GM19351 (cell line): ENCODE results near the gene C8A.

Source experiments
- ATAC-seq: cut with Tn5 transposase; IDR thresholded peaks from one replicate; pipeline ENCODE4 v1.9.1; 2021; ENCODE audit warnings: mild to moderate bottlenecking, moderate library complexity; ENCODE audit not compliant: unreplicated experiment

Gene C8A

GRCh38 chr1:56922507-56922906 lies 67.9 kb downstream of the C8A start:
- ATAC-seq: no peak

- ATAC-seq: no peak
These were observed 68.6 kb downstream of the C8A start for GRCh38 chr1:56923201-56923600.

DNA sequence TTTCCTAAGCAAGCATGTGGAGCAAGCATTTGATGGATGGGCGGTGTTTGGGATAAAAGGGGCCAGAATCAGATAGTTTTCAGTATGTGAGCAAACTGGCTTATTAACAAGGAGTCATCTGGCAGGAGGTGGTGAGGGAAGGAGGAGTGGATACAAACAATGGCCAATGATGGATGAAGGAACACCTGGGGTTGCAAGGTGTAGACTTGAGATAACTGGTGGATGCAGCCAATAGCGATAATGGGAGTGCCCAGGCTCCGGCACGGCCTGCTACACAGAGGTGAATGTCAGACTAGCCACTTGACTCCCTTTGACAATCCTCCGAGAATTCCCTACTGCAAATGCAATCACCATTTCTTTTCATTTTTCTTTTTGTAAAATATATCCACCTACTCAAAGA lies 69.5 kb downstream of the C8A start:
- no peak for ATAC-seq

DNA sequence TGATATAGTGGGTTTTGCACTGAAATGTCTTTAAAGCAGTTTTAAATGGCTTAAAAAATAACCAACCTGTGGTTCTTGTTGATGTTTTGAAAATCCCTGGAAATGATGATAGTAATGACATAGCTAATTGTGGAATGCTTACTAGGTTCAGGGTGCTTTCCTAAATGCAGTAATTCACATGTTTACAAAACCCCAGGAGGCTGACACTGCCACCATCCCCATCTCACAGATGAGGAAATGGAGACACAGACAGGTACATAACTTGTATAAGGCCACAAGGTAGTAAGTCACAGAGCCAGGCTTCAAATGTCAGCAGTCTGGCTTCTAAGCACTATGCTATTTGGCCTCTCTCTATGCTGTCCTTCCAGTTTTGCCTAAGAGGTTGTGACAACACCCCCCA lies 70.6 kb downstream of the C8A start:
- ATAC-seq: no peak

GRCh38 chr1:56927171-56927570 lies 72.6 kb downstream of the C8A start:
- ATAC-seq: no peak

GRCh38 chr1:56927986-56928385 lies 73.4 kb downstream of the C8A start:
- ATAC-seq: no peak

GRCh38 chr1:56929492-56929891 lies 74.9 kb downstream of the C8A start:
- ATAC-seq: no peak

- no peak for ATAC-seq
These were observed 76.6 kb downstream of the C8A start for GRCh38 chr1:56931211-56931610.

DNA sequence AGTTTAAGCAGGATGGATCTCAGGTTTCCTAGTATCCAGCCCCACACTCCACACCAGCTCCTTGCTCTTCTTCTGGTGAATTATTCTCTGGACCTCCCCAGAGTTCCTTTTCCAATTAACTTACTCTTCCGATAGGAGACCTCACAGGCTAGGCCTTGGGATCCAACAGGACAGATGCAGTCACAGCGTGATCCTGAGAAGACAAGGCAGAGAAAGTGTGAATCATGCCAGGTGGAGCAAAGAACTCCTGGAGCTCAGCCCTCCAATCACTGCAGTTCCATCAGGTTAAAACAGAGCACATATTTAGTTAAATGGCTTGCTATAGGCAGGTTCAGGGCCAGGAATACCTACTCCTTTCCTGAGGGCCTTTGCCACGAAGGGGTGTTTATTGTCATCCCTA lies 77.1 kb downstream of the C8A start:
- no peak for ATAC-seq

DNA sequence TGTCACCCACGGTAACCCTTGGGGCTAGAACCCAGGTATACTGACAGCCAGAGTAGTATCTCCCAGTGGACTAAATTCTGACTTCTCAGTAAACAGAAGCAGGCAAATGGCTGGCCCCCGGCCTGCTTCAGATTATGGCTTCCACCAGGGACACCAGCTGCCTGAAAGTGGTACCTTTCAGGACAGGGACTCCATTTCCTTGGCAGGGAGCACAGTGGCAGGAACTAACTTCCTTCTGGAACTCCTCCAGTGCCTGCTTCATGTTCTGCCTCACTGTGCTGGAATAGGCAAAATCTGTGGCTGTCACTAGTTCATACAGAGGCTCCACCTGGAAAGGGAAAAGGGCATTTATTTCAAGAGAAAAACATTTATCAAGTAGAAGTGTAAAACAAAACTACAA lies 78.6 kb downstream of the C8A start:
- ATAC-seq: no peak

DNA sequence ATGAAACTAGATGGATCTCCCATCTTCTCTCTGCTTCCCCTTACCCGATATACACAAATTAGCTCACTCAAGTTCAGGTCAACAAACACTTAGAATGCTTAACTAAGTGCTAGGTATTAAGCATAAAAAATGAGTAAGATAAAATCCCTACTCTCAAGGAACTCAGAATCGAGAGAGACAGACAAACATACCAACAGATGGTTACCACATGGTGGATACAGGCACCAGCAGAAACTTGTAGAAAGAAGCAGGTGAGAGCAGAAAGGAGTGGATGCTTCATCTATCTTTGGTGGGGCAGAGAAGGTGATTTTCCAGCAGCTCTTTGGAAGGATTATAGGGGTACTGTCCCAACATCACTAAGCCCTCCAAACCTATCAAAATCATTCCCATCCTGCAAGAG lies 79.0 kb downstream of the C8A start:
- no peak for ATAC-seq

DNA sequence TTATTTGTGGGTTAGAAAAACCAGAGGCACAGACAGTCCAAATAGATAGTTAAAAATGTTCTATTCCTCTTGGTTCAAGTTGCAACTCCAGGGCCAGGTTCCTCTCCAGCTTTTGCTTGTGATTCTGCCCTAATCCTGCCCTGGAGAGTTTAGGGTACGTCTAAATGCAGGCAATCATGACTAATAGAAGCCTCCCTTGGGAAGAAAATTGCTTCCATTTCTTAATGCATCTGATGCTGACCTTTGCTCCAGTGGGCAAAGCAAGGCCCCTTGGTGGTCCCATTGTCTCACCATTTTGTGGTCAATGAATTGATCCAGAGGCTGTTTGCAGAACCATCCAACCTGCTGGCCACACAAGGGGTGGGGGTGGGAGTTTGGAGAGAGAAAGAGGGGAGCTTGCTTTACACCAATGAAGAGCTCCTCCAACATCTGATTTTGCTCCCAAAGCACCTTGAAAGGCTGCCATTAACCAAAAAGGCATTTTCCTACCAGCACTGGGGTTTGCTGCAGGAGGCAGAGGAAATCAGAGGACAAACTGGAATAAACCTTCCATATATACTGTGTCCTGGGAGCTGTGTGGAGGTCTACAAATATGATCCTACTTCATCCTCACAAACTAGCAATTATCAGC lies 79.9 kb downstream of the C8A start:
- no peak for ATAC-seq

- no peak for ATAC-seq
These were observed 84.0 kb downstream of the C8A start for GRCh38 chr1:56938646-56939045.

DNA sequence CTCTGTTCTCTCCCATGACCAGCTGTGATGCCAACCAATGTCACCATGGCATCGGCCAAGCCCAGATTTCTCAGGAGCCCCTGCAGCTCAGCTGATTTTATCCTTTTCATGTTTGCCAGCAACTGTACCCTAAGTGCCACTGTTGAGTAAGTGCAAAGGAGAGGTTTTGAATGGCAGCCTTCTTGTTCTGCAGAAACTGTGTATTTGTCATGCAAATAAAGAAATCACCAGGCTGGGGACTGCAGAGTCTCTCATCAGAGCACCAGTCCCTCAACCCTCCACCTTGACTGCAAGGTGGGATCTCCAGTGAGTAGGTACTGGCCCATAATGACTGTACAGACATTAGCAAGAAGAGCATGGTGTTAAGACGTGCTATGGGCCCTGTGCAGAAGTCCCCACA lies 84.6 kb downstream of the C8A start:
- ATAC-seq: no peak

DNA sequence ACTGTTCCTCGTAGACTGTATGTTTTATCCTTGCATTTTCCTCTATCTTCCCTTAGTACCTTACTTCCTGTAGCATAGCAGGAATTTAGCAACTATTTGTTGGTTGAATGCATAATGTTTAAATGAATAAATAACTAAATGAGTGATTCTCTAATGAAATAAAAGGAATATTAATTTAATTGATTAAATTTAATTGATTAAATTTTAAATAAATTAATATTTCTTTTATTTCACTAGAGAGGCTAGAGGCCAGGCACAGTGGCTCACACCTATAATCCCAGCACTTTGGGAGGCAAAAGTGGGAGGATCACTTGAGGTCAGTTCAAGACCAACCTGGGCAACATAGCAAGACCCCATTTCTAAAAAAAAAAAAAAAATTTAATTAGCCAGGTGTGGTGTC lies 85.4 kb downstream of the C8A start:
- no peak for ATAC-seq

DNA sequence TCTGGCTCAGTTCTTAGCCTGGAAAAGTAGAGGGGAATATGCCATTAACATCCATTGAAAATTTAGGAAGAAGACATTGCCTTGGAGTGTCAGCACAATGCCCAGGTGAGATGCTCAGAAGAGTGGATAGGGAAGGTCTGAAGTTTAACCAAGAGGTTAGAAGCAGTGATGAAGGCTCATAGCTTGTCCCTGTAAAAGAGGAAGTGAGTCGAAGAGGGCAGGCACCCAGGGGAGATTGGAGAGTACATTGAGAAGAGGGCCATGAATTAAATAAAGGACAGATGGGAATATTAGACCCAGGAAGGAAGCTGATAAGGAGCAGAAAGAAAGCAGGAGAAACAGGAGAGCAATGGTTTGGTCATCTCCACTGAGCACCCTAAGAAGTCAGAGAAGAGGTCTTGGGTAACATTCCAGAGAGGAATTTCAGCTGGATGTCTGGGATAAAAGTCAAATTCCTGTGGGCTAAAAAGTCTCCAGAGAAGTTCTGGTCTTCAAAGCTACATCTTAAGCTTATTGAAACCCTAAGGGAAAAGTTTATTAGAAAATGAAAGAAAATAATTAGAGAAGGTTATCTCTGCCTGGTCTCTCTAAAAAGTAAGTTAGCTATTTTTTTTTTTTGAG lies 93.9 kb downstream of the C8A start:
- no peak for ATAC-seq

DNA sequence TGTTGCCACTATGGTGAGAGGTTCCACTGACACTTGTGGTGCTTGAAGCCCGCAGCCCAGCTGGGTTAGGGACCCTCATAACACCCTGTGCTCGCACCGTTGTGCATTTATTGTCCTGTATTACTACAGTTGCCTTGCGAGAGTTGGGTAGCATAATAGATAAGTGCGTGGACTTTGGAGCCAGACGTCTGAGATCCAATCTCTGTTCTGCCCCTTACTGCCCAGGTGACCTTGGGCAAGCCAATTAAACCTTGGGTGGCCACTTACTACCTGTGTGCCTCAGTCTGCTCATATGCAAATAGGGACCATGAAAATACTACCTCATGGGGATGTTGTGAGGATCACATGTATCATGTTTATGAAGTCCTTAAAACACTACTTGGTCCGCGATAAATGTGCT lies 97.9 kb downstream of the C8A start:
- no peak for ATAC-seq

DNA sequence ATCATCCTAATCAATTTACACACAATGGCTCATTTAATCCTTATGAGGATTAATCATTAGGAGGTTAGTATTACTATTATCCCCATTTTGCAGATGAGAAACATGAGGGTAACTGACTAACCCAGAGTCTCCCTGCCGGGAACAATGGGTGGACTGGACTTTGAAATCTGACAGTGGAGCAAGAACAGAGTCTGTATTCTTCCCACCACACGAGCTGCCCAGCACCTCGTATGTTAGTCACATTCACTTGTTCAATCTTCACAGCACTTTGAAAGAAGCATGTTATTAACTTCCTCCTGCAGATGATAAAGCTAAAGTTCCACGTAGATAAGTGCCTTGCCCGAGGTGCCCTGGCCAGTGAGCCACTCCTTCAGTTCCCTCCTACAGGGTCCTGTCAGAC lies 98.8 kb downstream of the C8A start:
- no peak for ATAC-seq

- no peak for ATAC-seq
These were observed 100.1 kb downstream of the C8A start for GRCh38 chr1:56954664-56955063.

DNA sequence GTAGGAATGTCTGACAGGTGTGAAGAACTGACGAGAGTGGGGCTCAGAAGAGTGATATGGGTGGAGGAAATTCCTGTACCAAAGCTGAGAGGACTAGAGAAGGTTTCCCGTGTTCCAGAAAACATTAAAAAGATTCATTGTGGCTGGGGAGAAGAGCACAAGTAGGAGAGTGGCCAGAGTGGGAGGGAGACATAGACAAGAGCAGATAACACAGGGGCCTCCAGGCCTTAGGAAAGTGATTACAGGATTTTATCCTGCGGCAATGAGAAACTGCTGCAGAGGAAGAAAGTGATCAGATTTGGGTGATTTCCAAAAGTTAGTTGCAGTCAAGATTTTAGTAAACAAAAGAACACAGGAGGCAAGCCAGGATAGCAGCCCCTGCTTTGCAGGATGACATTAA lies 103.3 kb downstream of the C8A start:
- ATAC-seq: no peak

- ATAC-seq: no peak
These were observed 103.9 kb downstream of the C8A start for GRCh38 chr1:56958526-56958925.

- ATAC-seq: no peak
These were observed 106.8 kb downstream of the C8A start for GRCh38 chr1:56961426-56961825.

- ATAC-seq: no peak
These were observed 109.1 kb downstream of the C8A start for GRCh38 chr1:56963667-56964066.
